ENCODE data around the gene BHMT. TPM values are rescaled to one million over a fixed set of nuclear protein-coding genes. Genes with fewer than 3 reads are reported as not detected.

The BHMT gene
- total RNA-seq, 1 experiment from 2014 or later = not detected

DNA sequence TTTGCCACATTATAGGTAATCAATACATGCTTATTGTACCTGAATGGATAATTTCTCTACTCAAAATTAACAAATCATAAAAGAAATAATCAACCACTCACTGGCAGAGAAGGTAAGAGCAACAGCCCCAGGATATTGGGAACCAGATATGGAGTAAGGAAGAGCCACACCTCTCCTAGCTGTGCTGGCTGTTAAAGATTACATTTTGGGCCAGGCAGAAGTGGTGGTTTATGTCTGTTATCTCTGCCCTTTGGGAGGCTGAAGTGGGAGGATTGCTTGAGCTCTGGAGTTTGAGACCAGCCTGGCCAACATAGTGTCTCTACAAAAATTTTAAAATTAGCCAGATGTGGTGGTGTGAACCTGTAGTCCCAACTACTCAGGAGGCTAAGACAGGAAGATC lies 56.4 kb downstream of the BHMT start:
- Histone ChIP-seq H3K27ac (ENCODE audit: low read length) (no peak overlapping the region), H3K27me3 (ENCODE audit: control insufficient read depth, insufficient read depth, low read length) (no peaks in the 10 kb centered on the region), H3K4me3 (ENCODE audit: low read depth in 2 of 2, low read length in 2 of 2) (no peak overlapping the region), H3K9me3 (ENCODE audit: control insufficient read depth, insufficient read depth, low read depth, low read length) (no peaks in the 10 kb centered on the region), H3K36me3 (ENCODE audit: control insufficient read depth, insufficient read depth, low read length) (no peaks in the 10 kb centered on the region), H3K4me1 (ENCODE audit: control insufficient read depth, insufficient read depth, low read length) (no peaks in the 10 kb centered on the region)
- CTCF ChIA-PET = no interaction called here
- in situ Hi-C loops (cut with HindIII; ENCODE audit: low pct_unique_long_range_greater_than_20kb, low sequenced_read_pairs) (no loop called here), intact Hi-C loops (cut with micrococcal nuclease; ENCODE audit: unreplicated experiment) (no loop called here)
- no peak for TF ChIP-seq TCF7L2 (IDR thresholded peaks at IDR 0.05; ENCODE audit: low read depth, low read length)
- no peak for TF ChIP-seq POLR2AphosphoS5 (IDR thresholded peaks at IDR 0.05; ENCODE audit: low read depth, low read length)
- no peak for TF ChIP-seq SIN3A (IDR thresholded peaks at IDR 0.05; ENCODE audit: borderline replicate concordance, insufficient read depth, low read depth, low read length)
- TF ChIP-seq, protein P1, sequence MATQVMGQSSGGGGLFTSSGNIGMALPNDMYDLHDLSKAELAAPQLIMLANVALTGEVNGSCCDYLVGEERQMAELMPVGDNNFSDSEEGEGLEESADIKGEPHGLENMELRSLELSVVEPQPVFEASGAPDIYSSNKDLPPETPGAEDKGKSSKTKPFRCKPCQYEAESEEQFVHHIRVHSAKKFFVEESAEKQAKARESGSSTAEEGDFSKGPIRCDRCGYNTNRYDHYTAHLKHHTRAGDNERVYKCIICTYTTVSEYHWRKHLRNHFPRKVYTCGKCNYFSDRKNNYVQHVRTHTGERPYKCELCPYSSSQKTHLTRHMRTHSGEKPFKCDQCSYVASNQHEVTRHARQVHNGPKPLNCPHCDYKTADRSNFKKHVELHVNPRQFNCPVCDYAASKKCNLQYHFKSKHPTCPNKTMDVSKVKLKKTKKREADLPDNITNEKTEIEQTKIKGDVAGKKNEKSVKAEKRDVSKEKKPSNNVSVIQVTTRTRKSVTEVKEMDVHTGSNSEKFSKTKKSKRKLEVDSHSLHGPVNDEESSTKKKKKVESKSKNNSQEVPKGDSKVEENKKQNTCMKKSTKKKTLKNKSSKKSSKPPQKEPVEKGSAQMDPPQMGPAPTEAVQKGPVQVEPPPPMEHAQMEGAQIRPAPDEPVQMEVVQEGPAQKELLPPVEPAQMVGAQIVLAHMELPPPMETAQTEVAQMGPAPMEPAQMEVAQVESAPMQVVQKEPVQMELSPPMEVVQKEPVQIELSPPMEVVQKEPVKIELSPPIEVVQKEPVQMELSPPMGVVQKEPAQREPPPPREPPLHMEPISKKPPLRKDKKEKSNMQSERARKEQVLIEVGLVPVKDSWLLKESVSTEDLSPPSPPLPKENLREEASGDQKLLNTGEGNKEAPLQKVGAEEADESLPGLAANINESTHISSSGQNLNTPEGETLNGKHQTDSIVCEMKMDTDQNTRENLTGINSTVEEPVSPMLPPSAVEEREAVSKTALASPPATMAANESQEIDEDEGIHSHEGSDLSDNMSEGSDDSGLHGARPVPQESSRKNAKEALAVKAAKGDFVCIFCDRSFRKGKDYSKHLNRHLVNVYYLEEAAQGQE (IDR thresholded peaks at IDR 0.05; ENCODE audit: insufficient read depth in 1 of 2, low read depth in 2 of 2, low read length in 1 of 2) = no peak
- TF ChIP-seq, protein P2, sequence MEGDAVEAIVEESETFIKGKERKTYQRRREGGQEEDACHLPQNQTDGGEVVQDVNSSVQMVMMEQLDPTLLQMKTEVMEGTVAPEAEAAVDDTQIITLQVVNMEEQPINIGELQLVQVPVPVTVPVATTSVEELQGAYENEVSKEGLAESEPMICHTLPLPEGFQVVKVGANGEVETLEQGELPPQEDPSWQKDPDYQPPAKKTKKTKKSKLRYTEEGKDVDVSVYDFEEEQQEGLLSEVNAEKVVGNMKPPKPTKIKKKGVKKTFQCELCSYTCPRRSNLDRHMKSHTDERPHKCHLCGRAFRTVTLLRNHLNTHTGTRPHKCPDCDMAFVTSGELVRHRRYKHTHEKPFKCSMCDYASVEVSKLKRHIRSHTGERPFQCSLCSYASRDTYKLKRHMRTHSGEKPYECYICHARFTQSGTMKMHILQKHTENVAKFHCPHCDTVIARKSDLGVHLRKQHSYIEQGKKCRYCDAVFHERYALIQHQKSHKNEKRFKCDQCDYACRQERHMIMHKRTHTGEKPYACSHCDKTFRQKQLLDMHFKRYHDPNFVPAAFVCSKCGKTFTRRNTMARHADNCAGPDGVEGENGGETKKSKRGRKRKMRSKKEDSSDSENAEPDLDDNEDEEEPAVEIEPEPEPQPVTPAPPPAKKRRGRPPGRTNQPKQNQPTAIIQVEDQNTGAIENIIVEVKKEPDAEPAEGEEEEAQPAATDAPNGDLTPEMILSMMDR (IDR thresholded peaks at IDR 0.05) = no peak
- POLR2A ChIA-PET = no interaction called here
- no peak for ATAC-seq
- no TSS peak for BruUV-seq (replicated peaks)
- no peak for DNase-seq (ENCODE audit: low read depth, low spot score)

DNA sequence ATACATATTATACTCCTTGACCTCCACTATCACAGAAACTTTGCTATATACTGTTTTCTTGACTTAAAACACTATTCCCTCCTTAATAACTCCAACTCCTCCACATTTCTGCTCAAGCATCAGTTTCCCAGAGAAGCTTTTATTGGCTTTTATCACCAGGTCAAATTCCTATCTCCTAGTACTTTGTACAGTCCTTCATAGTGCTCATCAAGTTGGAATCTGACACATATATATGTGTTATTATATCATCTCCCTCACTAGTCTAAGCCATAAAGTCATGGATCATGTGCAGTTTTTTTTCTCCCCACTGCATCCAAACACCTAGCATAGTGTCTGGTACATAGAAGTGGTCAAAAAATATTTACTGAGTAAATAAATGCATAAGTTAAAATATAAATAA lies 59.1 kb downstream of the BHMT start:
- TF ChIP-seq, protein P2 (IDR thresholded peaks at IDR 0.05) = no peak
- TF ChIP-seq SIN3A (IDR thresholded peaks at IDR 0.05; ENCODE audit: borderline replicate concordance, insufficient read depth, low read depth, low read length) (no peak), TCF7L2 (IDR thresholded peaks at IDR 0.05; ENCODE audit: low read depth, low read length) (no peak), POLR2AphosphoS5 (IDR thresholded peaks at IDR 0.05; ENCODE audit: low read depth, low read length) (no peak)
- TF ChIP-seq, protein P1 (IDR thresholded peaks at IDR 0.05; ENCODE audit: insufficient read depth in 1 of 2, low read depth in 2 of 2, low read length in 1 of 2) = no peak
- H3K4me3 ChIP-seq (ENCODE audit: low read depth in 2 of 2, low read length in 2 of 2) = no peak overlapping the region
- H3K27me3 ChIP-seq (ENCODE audit: control insufficient read depth, insufficient read depth, low read length) = no peaks in the 10 kb centered on the region
- intact Hi-C loops (cut with micrococcal nuclease; ENCODE audit: unreplicated experiment) = no loop called here
- in situ Hi-C loops (cut with HindIII; ENCODE audit: low pct_unique_long_range_greater_than_20kb, low sequenced_read_pairs) = no loop called here
- H3K36me3 ChIP-seq (ENCODE audit: control insufficient read depth, insufficient read depth, low read length) = no peaks in the 10 kb centered on the region
- no peaks in the 10 kb centered on the region for H3K9me3 ChIP-seq (ENCODE audit: control insufficient read depth, insufficient read depth, low read depth, low read length)
- DNase-seq (ENCODE audit: low read depth, low spot score) (no peak), ATAC-seq (no peak)
- no peak overlapping the region for H3K27ac ChIP-seq (ENCODE audit: low read length)
- ChIA-PET POLR2A (no interaction called here), CTCF (no interaction called here)
- H3K4me1 ChIP-seq (ENCODE audit: control insufficient read depth, insufficient read depth, low read length) = no peaks in the 10 kb centered on the region
- BruUV-seq (replicated peaks) = no TSS peak

All from Panc1 (cell line).